ENCODE results near the gene SLC25A26.

The SLC25A26 gene

DNA sequence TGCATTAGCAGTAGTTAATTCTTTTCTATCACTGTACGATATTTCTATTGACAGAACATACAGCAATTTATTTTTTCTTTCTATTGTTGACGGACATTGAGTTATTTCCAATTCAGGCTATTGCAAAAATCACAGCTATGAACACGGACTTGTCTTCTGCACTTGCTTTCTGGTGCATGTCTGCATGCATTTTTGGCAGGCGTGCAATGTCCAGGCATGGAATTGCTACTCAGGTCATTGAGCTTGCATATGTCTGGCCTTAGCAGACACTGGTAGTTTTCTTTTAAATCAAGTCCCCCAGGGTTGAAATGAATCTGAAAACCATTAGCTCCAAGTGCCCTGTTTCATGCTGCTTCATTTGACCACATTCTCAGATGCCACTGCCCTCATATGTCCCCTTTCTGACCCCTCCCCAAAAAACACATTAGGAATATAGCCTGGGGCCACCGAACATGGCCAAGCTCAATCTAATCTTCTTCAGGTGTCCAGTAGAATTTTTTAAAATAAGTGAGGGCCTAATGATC, 207.2 kb downstream of the SLC25A26 start:
- DNase-seq (ENCODE audit: low read depth in 2 of 3, low spot score in 2 of 3): no peak
